ENCODE results near the gene AARSD1.

DNA sequence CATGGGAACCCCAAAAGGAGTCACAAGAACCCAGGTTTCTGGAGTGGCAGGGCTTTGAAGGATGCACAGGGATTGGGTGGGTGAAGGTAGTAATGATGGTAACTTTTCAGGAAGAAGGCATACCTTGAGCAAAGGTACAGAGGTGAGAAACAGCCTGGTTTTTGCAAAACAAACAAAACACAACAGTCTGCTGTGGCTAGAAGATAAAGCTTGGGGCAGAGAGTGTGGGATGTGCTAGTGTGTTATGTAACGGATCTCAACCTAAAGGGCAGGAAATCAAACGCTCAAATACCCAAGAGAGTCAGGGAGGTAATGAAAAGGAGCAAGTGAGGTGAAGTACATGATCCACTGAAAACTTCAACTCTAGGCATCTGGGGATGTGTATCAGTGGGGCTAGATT lies 11.0 kb upstream of the AARSD1 start:
- TF ChIP-seq YY1 (IDR thresholded peaks at IDR 0.05; ENCODE audit: insufficient read depth, insufficient read length): no peak
- TF ChIP-seq SUZ12 (IDR thresholded peaks at IDR 0.05; ENCODE audit: extremely low read depth, insufficient read depth, insufficient read length): no peak
- no peak for TF ChIP-seq ZNF274 (IDR thresholded peaks at IDR 0.05; ENCODE audit: low read depth, low read length)

Data from NT2/D1 (cell line).